HL-60 (cell line): ENCODE results near the gene C11orf16.

Experiments used
- DNase-seq, 2 experiments: peaks; one replicate each; pipeline ENCODE4 v3.0.0-alpha.2; 2010 to 2020; ENCODE audit warnings: low read depth in 1 of 2, low spot score in 1 of 2
- H3K27ac ChIP-seq: fragments of 250-450 bp; sonication (Bioruptor Pico); replicated peaks from 2 replicates; pipeline ENCODE4 v1.5.1; 2020; ENCODE audit warnings: mild to moderate bottlenecking, moderate library complexity
- H3K27me3 ChIP-seq: fragments of 250-450 bp; sonication (Bioruptor Pico); 2 replicates; pipeline ENCODE4 v1.5.1; 2021; ENCODE audit warnings: mild to moderate bottlenecking, moderate library complexity; ENCODE audit not compliant: insufficient read depth, poor library complexity, severe bottlenecking
- H3K4me3 ChIP-seq: replicated peaks from 2 replicates; pipeline ENCODE4 v1.5.1; 2011; ENCODE audit warnings: mild to moderate bottlenecking, control low read depth, low read length; ENCODE audit not compliant: insufficient read depth
- GABPA ChIP-seq: IDR thresholded peaks from 2 replicates; pipeline ENCODE4 v1.6.1; 2012; ENCODE audit warnings: low read depth
- POLR2AphosphoS5 ChIP-seq: IDR thresholded peaks from 2 replicates; pipeline ENCODE4 v1.6.1; 2012; ENCODE audit warnings: low read depth
- SPI1 ChIP-seq: IDR thresholded peaks from 2 replicates; pipeline ENCODE4 v1.6.1; 2012; ENCODE audit warnings: low read depth, mild to moderate bottlenecking, borderline replicate concordance
- TF ChIP-seq, protein P1 (sequence below): IDR thresholded peaks from 2 replicates; pipeline ENCODE4 v1.6.1; 2012; ENCODE audit warnings: low read depth; ENCODE audit not compliant: insufficient replicate concordance
- TF ChIP-seq, protein P2 (sequence below): IDR thresholded peaks from one replicate; pipeline ENCODE4 v1.5.1; 2011; ENCODE audit warnings: low read length, control low read depth, inconsistent platforms; ENCODE audit not compliant: insufficient read depth

C11orf16 gene

DNA sequence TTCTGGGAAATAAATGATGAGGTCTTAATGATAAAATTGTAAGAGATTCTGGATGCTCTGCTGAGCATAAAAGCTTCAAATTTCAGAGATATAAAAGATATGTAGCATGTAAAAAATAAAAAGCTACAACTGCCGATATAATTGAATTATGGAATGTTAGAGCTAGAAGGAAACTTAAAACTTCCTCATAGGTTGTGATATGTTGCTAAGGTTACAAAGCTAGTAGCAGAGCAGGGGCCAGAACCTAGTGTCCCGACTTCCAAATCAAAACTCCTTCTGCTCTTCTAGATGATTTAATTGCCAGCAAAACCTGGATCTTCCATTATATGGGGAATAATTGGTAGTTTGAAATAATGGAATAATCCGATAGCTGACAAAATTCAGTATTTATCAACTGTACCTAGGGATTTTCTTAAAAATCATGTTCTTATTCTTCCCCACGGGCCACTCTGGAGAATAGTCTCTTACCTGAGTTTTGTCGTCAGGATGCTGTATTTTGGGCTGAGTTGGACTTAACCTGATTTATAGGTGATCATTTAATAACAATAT is 9.8 kb upstream of the C11orf16 start, which contains the start of gene ASCL3:
TSS of gene ASCL3 (minus strand) at position 499 of the 549 bp plus-strand sequence. CDS start 4,855 bp downstream, outside the sequence.
- no peak within 1 kb of the TSS for H3K4me3 ChIP-seq
- no peak for DNase-seq
- no peaks in the 10 kb centered on the region for H3K27me3 ChIP-seq
- TF ChIP-seq SPI1 (no peak), GABPA (no peak), POLR2AphosphoS5 (no peak)
- TF ChIP-seq, protein P1, sequence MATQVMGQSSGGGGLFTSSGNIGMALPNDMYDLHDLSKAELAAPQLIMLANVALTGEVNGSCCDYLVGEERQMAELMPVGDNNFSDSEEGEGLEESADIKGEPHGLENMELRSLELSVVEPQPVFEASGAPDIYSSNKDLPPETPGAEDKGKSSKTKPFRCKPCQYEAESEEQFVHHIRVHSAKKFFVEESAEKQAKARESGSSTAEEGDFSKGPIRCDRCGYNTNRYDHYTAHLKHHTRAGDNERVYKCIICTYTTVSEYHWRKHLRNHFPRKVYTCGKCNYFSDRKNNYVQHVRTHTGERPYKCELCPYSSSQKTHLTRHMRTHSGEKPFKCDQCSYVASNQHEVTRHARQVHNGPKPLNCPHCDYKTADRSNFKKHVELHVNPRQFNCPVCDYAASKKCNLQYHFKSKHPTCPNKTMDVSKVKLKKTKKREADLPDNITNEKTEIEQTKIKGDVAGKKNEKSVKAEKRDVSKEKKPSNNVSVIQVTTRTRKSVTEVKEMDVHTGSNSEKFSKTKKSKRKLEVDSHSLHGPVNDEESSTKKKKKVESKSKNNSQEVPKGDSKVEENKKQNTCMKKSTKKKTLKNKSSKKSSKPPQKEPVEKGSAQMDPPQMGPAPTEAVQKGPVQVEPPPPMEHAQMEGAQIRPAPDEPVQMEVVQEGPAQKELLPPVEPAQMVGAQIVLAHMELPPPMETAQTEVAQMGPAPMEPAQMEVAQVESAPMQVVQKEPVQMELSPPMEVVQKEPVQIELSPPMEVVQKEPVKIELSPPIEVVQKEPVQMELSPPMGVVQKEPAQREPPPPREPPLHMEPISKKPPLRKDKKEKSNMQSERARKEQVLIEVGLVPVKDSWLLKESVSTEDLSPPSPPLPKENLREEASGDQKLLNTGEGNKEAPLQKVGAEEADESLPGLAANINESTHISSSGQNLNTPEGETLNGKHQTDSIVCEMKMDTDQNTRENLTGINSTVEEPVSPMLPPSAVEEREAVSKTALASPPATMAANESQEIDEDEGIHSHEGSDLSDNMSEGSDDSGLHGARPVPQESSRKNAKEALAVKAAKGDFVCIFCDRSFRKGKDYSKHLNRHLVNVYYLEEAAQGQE = no peak
- TF ChIP-seq, protein P2, sequence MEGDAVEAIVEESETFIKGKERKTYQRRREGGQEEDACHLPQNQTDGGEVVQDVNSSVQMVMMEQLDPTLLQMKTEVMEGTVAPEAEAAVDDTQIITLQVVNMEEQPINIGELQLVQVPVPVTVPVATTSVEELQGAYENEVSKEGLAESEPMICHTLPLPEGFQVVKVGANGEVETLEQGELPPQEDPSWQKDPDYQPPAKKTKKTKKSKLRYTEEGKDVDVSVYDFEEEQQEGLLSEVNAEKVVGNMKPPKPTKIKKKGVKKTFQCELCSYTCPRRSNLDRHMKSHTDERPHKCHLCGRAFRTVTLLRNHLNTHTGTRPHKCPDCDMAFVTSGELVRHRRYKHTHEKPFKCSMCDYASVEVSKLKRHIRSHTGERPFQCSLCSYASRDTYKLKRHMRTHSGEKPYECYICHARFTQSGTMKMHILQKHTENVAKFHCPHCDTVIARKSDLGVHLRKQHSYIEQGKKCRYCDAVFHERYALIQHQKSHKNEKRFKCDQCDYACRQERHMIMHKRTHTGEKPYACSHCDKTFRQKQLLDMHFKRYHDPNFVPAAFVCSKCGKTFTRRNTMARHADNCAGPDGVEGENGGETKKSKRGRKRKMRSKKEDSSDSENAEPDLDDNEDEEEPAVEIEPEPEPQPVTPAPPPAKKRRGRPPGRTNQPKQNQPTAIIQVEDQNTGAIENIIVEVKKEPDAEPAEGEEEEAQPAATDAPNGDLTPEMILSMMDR = no peak
- H3K27ac ChIP-seq = no peak within 1 kb of the TSS

DNA sequence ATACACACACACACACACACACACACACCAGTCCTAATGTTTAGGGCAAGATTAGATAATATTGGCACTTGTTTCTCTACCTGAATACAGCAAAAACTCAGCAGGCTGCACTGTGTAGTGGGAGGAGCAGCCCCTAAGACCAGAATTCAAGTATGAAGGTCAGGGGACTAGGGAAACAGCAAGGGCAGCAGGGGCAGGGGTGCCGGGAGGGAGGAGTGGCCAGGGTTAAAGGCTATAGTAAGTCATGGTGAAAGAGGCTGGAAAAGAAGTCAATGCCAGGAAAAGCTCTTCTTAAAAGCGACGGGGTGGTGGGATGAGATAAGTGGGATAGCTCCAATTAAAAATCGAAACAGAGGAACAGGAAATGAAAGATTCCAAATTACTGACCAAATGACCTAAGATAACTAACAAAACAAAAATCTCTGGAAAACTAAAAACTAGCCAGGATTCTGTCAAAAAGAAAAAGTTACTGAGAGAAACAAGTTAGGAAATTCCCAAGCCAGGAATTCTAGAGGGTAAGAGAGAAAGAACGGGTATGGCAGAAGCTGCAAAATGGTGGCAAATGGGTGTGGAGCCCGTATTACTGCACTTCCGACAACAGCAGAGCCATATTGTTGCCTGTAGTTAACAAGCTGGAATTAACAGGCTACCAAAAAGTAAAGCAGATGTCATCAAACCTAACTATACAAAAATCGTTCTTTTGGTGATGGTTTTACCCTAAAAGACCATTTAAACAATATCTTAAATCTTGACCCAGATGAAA is 8.8 kb upstream of the C11orf16 start:
- Histone ChIP-seq H3K27ac (no peak overlapping the region), H3K27me3 (no peaks in the 10 kb centered on the region), H3K4me3 (no peak overlapping the region)
- TF ChIP-seq, protein P1 = no peak
- TF ChIP-seq POLR2AphosphoS5 = no peak
- DNase-seq = no peak

DNA sequence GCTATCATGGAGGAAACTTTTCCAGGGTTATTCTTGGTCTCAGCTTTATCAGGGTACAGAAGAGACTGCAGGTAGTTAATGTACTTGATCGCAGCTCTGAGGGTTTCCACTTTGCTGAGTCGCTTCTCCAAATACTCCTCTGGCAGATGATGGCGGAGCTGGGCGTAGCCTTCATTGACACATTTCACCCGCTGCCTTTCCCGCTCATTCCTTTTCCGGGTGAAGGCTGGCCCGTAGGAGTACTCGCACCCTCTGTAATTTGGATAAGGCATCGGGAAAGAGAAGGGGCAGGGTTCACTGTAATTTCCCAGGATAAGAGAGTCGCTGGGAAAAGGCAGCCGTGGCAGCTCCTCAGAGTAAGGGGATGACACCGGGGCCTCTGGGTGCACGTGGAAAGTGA is 4.9 kb upstream of the C11orf16 start:
- no peak for DNase-seq
- Histone ChIP-seq H3K27me3 (no peaks in the 10 kb centered on the region), H3K4me3 (no peak overlapping the region), H3K27ac (no peak overlapping the region)
- TF ChIP-seq, protein P1 = no peak
- TF ChIP-seq POLR2AphosphoS5 (no peak), SPI1 (no peak), GABPA (no peak)
- TF ChIP-seq, protein P2 = no peak
